ENCODE data around the gene TRMT61A. TPM values are rescaled to one million over a fixed set of nuclear protein-coding genes. Genes with fewer than 3 reads are reported as not detected.

The TRMT61A gene
- total RNA-seq, 1 experiment from 2014 or later = 14.9 TPM

DNA sequence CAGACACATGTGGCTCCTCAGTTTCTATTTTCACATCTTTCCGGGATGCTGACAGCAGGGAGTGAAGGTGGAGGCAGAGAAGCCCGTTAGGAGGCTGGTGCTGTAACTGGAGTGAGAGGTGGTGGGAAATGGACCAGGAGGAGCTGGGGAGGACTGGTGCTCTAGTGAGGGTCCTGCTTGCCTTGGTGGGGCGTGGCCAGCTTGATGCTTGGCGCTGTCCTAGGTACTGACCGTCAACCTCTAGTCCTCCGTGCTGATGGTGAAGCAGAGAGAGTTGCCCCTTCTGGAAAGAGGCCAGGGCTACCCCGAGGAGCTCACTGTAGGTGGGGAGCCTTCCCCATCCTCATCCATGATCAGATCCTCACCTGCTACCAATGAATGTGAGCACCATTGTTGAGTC is 1.4 kb downstream of the TRMT61A start:
- no peaks in the 10 kb centered on the region for H3K27me3 ChIP-seq (ENCODE audit: insufficient read depth, low read length)
- TF ChIP-seq SP1 (IDR thresholded peaks at IDR 0.05; ENCODE audit: low read depth) (no peak), EGR1 (IDR thresholded peaks at IDR 0.05; ENCODE audit: low read depth) (no peak), EZH2phosphoT487 (IDR thresholded peaks at IDR 0.05; ENCODE audit: borderline replicate concordance) (no peak), SIN3A (IDR thresholded peaks at IDR 0.05; ENCODE audit: low read depth) (no peak), YY1 (IDR thresholded peaks at IDR 0.05; ENCODE audit: extremely low read depth, insufficient replicate concordance, low read depth, low read length) (no peak), POLR2A (IDR thresholded peaks at IDR 0.05; ENCODE audit: borderline replicate concordance, extremely low read depth, insufficient read depth, insufficient read length) (no peak), ELF1 (IDR thresholded peaks at IDR 0.05; ENCODE audit: borderline replicate concordance, low read depth) (no peak), TCF7L2 (IDR thresholded peaks at IDR 0.05; ENCODE audit: borderline replicate concordance, extremely low read depth, insufficient read depth, insufficient read length) (no peak), ZNF274 (IDR thresholded peaks at IDR 0.05; ENCODE audit: low read depth, low read length) (no peak), POLR2AphosphoS5 (IDR thresholded peaks at IDR 0.05; ENCODE audit: low read depth, low read length) (no peak), FOSL1 (IDR thresholded peaks at IDR 0.05; ENCODE audit: low read depth) (no peak), RAD21 (IDR thresholded peaks at IDR 0.05; ENCODE audit: low read depth) (no peak), CBX3 (IDR thresholded peaks at IDR 0.05; ENCODE audit: low read depth) (no peak)
- TF ChIP-seq, protein P1, sequence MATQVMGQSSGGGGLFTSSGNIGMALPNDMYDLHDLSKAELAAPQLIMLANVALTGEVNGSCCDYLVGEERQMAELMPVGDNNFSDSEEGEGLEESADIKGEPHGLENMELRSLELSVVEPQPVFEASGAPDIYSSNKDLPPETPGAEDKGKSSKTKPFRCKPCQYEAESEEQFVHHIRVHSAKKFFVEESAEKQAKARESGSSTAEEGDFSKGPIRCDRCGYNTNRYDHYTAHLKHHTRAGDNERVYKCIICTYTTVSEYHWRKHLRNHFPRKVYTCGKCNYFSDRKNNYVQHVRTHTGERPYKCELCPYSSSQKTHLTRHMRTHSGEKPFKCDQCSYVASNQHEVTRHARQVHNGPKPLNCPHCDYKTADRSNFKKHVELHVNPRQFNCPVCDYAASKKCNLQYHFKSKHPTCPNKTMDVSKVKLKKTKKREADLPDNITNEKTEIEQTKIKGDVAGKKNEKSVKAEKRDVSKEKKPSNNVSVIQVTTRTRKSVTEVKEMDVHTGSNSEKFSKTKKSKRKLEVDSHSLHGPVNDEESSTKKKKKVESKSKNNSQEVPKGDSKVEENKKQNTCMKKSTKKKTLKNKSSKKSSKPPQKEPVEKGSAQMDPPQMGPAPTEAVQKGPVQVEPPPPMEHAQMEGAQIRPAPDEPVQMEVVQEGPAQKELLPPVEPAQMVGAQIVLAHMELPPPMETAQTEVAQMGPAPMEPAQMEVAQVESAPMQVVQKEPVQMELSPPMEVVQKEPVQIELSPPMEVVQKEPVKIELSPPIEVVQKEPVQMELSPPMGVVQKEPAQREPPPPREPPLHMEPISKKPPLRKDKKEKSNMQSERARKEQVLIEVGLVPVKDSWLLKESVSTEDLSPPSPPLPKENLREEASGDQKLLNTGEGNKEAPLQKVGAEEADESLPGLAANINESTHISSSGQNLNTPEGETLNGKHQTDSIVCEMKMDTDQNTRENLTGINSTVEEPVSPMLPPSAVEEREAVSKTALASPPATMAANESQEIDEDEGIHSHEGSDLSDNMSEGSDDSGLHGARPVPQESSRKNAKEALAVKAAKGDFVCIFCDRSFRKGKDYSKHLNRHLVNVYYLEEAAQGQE (IDR thresholded peaks at IDR 0.05; ENCODE audit: low read depth) = no peak
- TF ChIP-seq, protein P2, sequence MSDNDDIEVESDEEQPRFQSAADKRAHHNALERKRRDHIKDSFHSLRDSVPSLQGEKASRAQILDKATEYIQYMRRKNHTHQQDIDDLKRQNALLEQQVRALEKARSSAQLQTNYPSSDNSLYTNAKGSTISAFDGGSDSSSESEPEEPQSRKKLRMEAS (IDR thresholded peaks at IDR 0.05) = no peak
- TF ChIP-seq, protein P3, sequence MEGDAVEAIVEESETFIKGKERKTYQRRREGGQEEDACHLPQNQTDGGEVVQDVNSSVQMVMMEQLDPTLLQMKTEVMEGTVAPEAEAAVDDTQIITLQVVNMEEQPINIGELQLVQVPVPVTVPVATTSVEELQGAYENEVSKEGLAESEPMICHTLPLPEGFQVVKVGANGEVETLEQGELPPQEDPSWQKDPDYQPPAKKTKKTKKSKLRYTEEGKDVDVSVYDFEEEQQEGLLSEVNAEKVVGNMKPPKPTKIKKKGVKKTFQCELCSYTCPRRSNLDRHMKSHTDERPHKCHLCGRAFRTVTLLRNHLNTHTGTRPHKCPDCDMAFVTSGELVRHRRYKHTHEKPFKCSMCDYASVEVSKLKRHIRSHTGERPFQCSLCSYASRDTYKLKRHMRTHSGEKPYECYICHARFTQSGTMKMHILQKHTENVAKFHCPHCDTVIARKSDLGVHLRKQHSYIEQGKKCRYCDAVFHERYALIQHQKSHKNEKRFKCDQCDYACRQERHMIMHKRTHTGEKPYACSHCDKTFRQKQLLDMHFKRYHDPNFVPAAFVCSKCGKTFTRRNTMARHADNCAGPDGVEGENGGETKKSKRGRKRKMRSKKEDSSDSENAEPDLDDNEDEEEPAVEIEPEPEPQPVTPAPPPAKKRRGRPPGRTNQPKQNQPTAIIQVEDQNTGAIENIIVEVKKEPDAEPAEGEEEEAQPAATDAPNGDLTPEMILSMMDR (IDR thresholded peaks at IDR 0.05 in 2 of 3, conservative IDR thresholded peaks at IDR 0.05 in 1 of 3; ENCODE audit: borderline replicate concordance in 1 of 3, insufficient read depth in 1 of 3, low read depth in 2 of 3, low read length in 2 of 3) = no peak
- TF ChIP-seq, protein P4, sequence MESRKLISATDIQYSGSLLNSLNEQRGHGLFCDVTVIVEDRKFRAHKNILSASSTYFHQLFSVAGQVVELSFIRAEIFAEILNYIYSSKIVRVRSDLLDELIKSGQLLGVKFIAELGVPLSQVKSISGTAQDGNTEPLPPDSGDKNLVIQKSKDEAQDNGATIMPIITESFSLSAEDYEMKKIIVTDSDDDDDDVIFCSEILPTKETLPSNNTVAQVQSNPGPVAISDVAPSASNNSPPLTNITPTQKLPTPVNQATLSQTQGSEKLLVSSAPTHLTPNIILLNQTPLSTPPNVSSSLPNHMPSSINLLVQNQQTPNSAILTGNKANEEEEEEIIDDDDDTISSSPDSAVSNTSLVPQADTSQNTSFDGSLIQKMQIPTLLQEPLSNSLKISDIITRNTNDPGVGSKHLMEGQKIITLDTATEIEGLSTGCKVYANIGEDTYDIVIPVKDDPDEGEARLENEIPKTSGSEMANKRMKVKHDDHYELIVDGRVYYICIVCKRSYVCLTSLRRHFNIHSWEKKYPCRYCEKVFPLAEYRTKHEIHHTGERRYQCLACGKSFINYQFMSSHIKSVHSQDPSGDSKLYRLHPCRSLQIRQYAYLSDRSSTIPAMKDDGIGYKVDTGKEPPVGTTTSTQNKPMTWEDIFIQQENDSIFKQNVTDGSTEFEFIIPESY (IDR thresholded peaks at IDR 0.05; ENCODE audit: extremely low read depth, insufficient replicate concordance, low read length) = no peak
- no peaks in the 10 kb centered on the region for H3K9me3 ChIP-seq (ENCODE audit: control insufficient read depth in 1 of 2, insufficient read depth in 1 of 2, low read depth in 1 of 2, low read length in 2 of 2)
- ChIA-PET POLR2A (interaction anchor here (1.2 kb wide), 1 partner anchor 9 kb away, joined by 5 read pairs; no protein-coding TSS in a partner anchor), CTCF (interaction anchor here (0.7 to 1.3 kb wide), 2 partner anchors 9 to 10 kb away, joined by 3 read pairs; no protein-coding TSS in a partner anchor), RAD21 (ENCODE audit: low non-redundant PET in 1 of 2, low total read pairs in 2 of 2, uncharacterized antibody in 2 of 2, unreplicated experiment in 2 of 2) (no interaction called here)
- H3K9ac ChIP-seq (ENCODE audit: low read length) = peak overlapping the region; percentile 96; the same call in 1 of the 2 replicates
- H4K20me1 ChIP-seq (ENCODE audit: insufficient read depth) = no peaks in the 10 kb centered on the region
- peak overlapping the region; percentile 96 for H3K4me2 ChIP-seq (ENCODE audit: low read length)
- intact Hi-C loops (cut with micrococcal nuclease) = no loop called here
- no peak for DNase-seq (ENCODE audit: low read depth, low spot score)
- peaks cover 10 to 28% of the 10 kb centered on the region in 2 experiments; a peak in 3 of 4 replicates for H3K4me1 ChIP-seq (ENCODE audit: control insufficient read depth in 1 of 2, insufficient read depth in 2 of 2, low read length in 2 of 2)
- H2AFZ ChIP-seq (ENCODE audit: low read depth, low read length, poor library complexity, severe bottlenecking) = no peak overlapping the region
- H3K27ac ChIP-seq (ENCODE audit: low read depth, low read length) = no peak overlapping the region; the same call in 1 of the 2 replicates
- ATAC-seq = no peak
- H3K79me2 ChIP-seq (ENCODE audit: insufficient read depth, low read length) = peaks cover 30% of the 10 kb centered on the region
- peaks cover 0 to 17% of the 10 kb centered on the region in 2 experiments; a peak in 2 of 4 replicates for H3K36me3 ChIP-seq (ENCODE audit: control insufficient read depth in 1 of 2, insufficient read depth in 2 of 2, low read length in 2 of 2)
- H3K9me2 ChIP-seq (ENCODE audit: insufficient read depth) = no peaks in the 10 kb centered on the region
- peak overlapping the region; percentile 85 to 97 for H3K4me3 ChIP-seq (replicated peaks in 1 of 2; ENCODE audit: low read depth in 1 of 2, low read length in 2 of 2)
- BruUV-seq (replicated peaks) = TSS peak; percentile 59
